Keratinocyte (primary cell): ENCODE results near the gene TREM2. TPM values are rescaled to one million over a fixed set of nuclear protein-coding genes. Genes with fewer than 3 reads are reported as not detected.

ENCODE experiments used
- DNase-seq: peaks from one replicate; pipeline ENCODE4 v3.0.0-alpha.2; 2011; ENCODE audit warnings: low read depth, missing footprints, low spot score
- FAIRE-seq: peaks from 2 replicates; lab custom pipeline; 2011; peaks lifted over from hg19 to GRCh38; lab: Jason Lieb, UNC
- H2AFZ ChIP-seq: 2 replicates; pipeline ENCODE4 v1.6.0; 2012; ENCODE audit warnings: low read length, control low read depth, inconsistent platforms; ENCODE audit not compliant: control insufficient read depth
- H3K27ac ChIP-seq: 2 replicates; pipeline ENCODE4 v1.5.1; 2011; ENCODE audit warnings: low read length; ENCODE audit not compliant: control insufficient read depth, insufficient read depth
- H3K27me3 ChIP-seq: 3 replicates; pipeline ENCODE4 v1.6.0; 2011; ENCODE audit warnings: low read length; ENCODE audit not compliant: control insufficient read depth, insufficient read depth; ENCODE audit errors: extremely low read depth
- H3K36me3 ChIP-seq, 2 experiments: 2 replicates in 1 of 2; 3 replicates in 1 of 2; pipeline ENCODE4 v1.5.1; 2011; ENCODE audit warnings: low read length in 2 of 2, mild to moderate bottlenecking in 1 of 2; ENCODE audit not compliant: control insufficient read depth in 2 of 2, insufficient read depth in 2 of 2; ENCODE audit errors: extremely low read depth in 1 of 2
- H3K4me1 ChIP-seq: 3 replicates; pipeline ENCODE4 v1.5.1; 2011; ENCODE audit warnings: low read length; ENCODE audit not compliant: control insufficient read depth, insufficient read depth; ENCODE audit errors: extremely low read depth
- H3K4me2 ChIP-seq: 3 replicates; pipeline ENCODE4 v1.6.0; 2011; ENCODE audit warnings: low read depth, low read length; ENCODE audit not compliant: control insufficient read depth, insufficient read depth; ENCODE audit errors: extremely low read depth
- H3K4me3 ChIP-seq, 3 experiments: fragments of 200-600 bp in 1 of 3; sonication (generic) in 1 of 3; 2 replicates in 2 of 3; 3 replicates in 1 of 3; pipeline ENCODE4 v1.5.1; 2011 to 2016; ENCODE audit warnings: low read length in 3 of 3, mild to moderate bottlenecking in 3 of 3, control low read depth in 2 of 3, inconsistent platforms in 1 of 3, low read depth in 1 of 3, mixed read lengths in 1 of 3, mixed run types in 1 of 3, moderate library complexity in 1 of 3; ENCODE audit not compliant: control insufficient read depth in 2 of 3, insufficient read depth in 2 of 3; ENCODE audit errors: extremely low read depth in 1 of 3
- H3K79me2 ChIP-seq: 2 replicates; pipeline ENCODE4 v1.6.0; 2012; ENCODE audit warnings: low read length; ENCODE audit not compliant: control insufficient read depth, insufficient read depth
- H3K9ac ChIP-seq: 3 replicates; pipeline ENCODE4 v1.6.0; 2011; ENCODE audit warnings: low read length; ENCODE audit not compliant: control insufficient read depth, insufficient read depth; ENCODE audit errors: extremely low read depth
- H3K9me1 ChIP-seq: 3 replicates; pipeline ENCODE4 v1.6.0; 2011; ENCODE audit warnings: low read length; ENCODE audit not compliant: control insufficient read depth, insufficient read depth; ENCODE audit errors: extremely low read depth
- H3K9me3 ChIP-seq: 2 replicates; pipeline ENCODE4 v1.5.1; 2012; ENCODE audit warnings: low read depth, low read length; ENCODE audit not compliant: control insufficient read depth
- H4K20me1 ChIP-seq: 3 replicates; pipeline ENCODE4 v1.6.0; 2011; ENCODE audit warnings: low read length; ENCODE audit not compliant: control insufficient read depth, insufficient read depth; ENCODE audit errors: extremely low read depth
- CTCF ChIP-seq, 3 experiments: IDR thresholded peaks in 1 of 3; conservative IDR thresholded peaks in 1 of 3; optimal IDR thresholded peaks in 1 of 3; 2 replicates in 2 of 3; 3 replicates in 1 of 3; pipeline versions ENCODE3 to v1.5.1; 2011; ENCODE audit warnings: low read length in 3 of 3, mild to moderate bottlenecking in 3 of 3, moderate library complexity in 2 of 3, control low read depth in 1 of 3, inconsistent platforms in 1 of 3; ENCODE audit not compliant: insufficient read depth in 2 of 3; ENCODE audit errors: extremely low read depth in 1 of 3
- EZH2 ChIP-seq: IDR thresholded peaks from one replicate; pipeline ENCODE4 v1.6.1; 2012; ENCODE audit warnings: inconsistent platforms, mild to moderate bottlenecking, low read length, moderate library complexity
- dilution Hi-C: fragments of 300-500 bp; cut with MboI; formaldehyde crosslinking; loops from one replicate; pipeline ENCODE4 v1.7.0; 2020; ENCODE audit warnings: low sequenced_read_pairs; ENCODE audit not compliant: extremely low pct_ligation_motif_present
- polyA plus RNA-seq, 5 experiments: library from polyadenylated mRNA; depleted of rRNA in 3 of 5; stranded (reverse) in 3 of 5; stranded (forward) in 1 of 5; unstranded in 1 of 5; fragments of >200 nt; gene quantifications; 1 replicate in 1 of 5; 2 replicates in 3 of 5; 3 replicates in 1 of 5; pipeline versions ENCODE4 v1.2.1 to v1.2.3, GENCODE V29; 2011 to 2012; ENCODE audit warnings: missing spikeins in 2 of 5, low read depth in 1 of 5, low replicate concordance in 1 of 5

Gene TREM2
- polyA plus RNA-seq, 1 donor (not counting 4 experiments of a cell fraction or from before 2014, with no cell fraction given), result 4.0 TPM

GRCh38 chr6:41147917-41148316, 15.0 kb downstream of the TREM2 start:
- H3K4me3 ChIP-seq, result no peak overlapping the region
- no peaks in the 10 kb centered on the region for H3K9me3 ChIP-seq
- DNase-seq (no peak), FAIRE-seq (no peak)
- TF ChIP-seq EZH2, result no peak
- H3K9ac ChIP-seq, result no peak overlapping the region
- no peak overlapping the region for H2AFZ ChIP-seq
- H3K36me3 ChIP-seq, result no peaks in the 10 kb centered on the region
- H4K20me1 ChIP-seq, result no peaks in the 10 kb centered on the region
- no peaks in the 10 kb centered on the region for H3K27me3 ChIP-seq
- dilution Hi-C loops, result no loop called here
- H3K4me1 ChIP-seq, result no peaks in the 10 kb centered on the region
- no peak overlapping the region for H3K27ac ChIP-seq
- H3K4me2 ChIP-seq, result no peak overlapping the region
- no peaks in the 10 kb centered on the region for H3K9me1 ChIP-seq
- no peaks in the 10 kb centered on the region for H3K79me2 ChIP-seq

- FAIRE-seq (no peak), DNase-seq (no peak)
- no peak for TF ChIP-seq CTCF (optimal IDR thresholded peaks at IDR 0.05 in 1 of 3, IDR thresholded peaks at IDR 0.05 in 1 of 3, conservative IDR thresholded peaks at IDR 0.05 in 1 of 3; ENCODE audit: extremely low read depth in 1 of 3, insufficient read depth in 2 of 3, low read length in 3 of 3)
- TF ChIP-seq EZH2, result no peak
- no peak overlapping the region for H3K4me2 ChIP-seq
- no peaks in the 10 kb centered on the region for H3K79me2 ChIP-seq
- no peak overlapping the region for H3K27ac ChIP-seq
- no peaks in the 10 kb centered on the region for H3K27me3 ChIP-seq
- no peaks in the 10 kb centered on the region for H4K20me1 ChIP-seq
- peaks cover 0 to 1% of the 10 kb centered on the region in 2 experiments for H3K36me3 ChIP-seq
- dilution Hi-C loops, result no loop called here
- H3K4me3 ChIP-seq, result no peak overlapping the region
- H3K9me3 ChIP-seq, result no peaks in the 10 kb centered on the region
- H3K9me1 ChIP-seq, result no peaks in the 10 kb centered on the region
- peaks cover 8% of the 10 kb centered on the region for H3K4me1 ChIP-seq
- H3K9ac ChIP-seq, result no peak overlapping the region
- H2AFZ ChIP-seq, result no peak overlapping the region
These were observed 26.0 kb downstream of the TREM2 start for GRCh38 chr6:41136911-41137310.
